Transverse colon (tissue), 4 donors: ENCODE data around the gene DIP2B.

Experiments
- CTCF ChIP-seq, 5 experiments: fragments of 200-600 bp in 3 of 5; fragments of 450-650 bp in 2 of 5; sonication (generic) in 3 of 5; IDR thresholded peaks; 1 replicate in 2 of 5; 2 replicates in 3 of 5; pipeline ENCODE4 v1.5.1; 2016 to 2017; ENCODE audit warnings: antibody characterized with exemption in 5 of 5, inconsistent platforms in 3 of 5, mild to moderate bottlenecking in 2 of 5, moderate library complexity in 1 of 5
- EP300 ChIP-seq: sonication (generic); formaldehyde crosslinking; IDR thresholded peaks from one replicate; pipeline ENCODE4 v1.6.1; 2017; ENCODE audit warnings: antibody characterized with exemption, low read depth
- POLR2A ChIP-seq: fragments of 450-650 bp; IDR thresholded peaks from one replicate; pipeline ENCODE4 v1.6.1; 2016; ENCODE audit warnings: antibody characterized with exemption, mild to moderate bottlenecking, moderate library complexity
- POLR2AphosphoS5 ChIP-seq, 3 donors: sonication (generic); formaldehyde crosslinking; IDR thresholded peaks; one replicate each; pipeline ENCODE4 v1.6.1; 2016; ENCODE audit warnings: antibody characterized with exemption in 3 of 3

- TF ChIP-seq CTCF (IDR thresholded peaks at IDR 0.05) (no peak), POLR2AphosphoS5 (IDR thresholded peaks at IDR 0.05) (no peak), POLR2A (no peak), EP300 (no peak)
Measured at GRCh38 chr12:50706606-50707005, 201.8 kb downstream of the DIP2B start.
